Prostate gland (tissue), 2 donors: ENCODE results near the gene RIPPLY2. TPM values are rescaled to one million over a fixed set of nuclear protein-coding genes. Genes with fewer than 3 reads are reported as not detected.

Experiments
- DNase-seq: peaks from one replicate; pipeline ENCODE4 v3.0.0-alpha.2; 2019; ENCODE audit warnings: low spot score
- H3K27ac ChIP-seq, 2 donors: fragments of 200-600 bp; sonication (generic); 2 replicates each; pipeline ENCODE4 v1.5.1; 2017 to 2019
- H3K27me3 ChIP-seq: fragments of 200-600 bp; sonication (generic); replicated peaks from 2 replicates; pipeline ENCODE4 v1.5.1; 2019; ENCODE audit not compliant: insufficient read depth
- H3K36me3 ChIP-seq, 2 donors: fragments of 200-600 bp; sonication (generic); 1 replicate in 1 of 2; 2 replicates in 1 of 2; pipeline versions ENCODE4 v1.5.1 to v1.8.1; 2017 to 2019
- H3K4me1 ChIP-seq: fragments of 200-600 bp; sonication (generic); replicated peaks from 2 replicates; pipeline ENCODE4 v1.5.1; 2019
- H3K4me3 ChIP-seq, 2 donors: fragments of 200-600 bp; sonication (generic); 2 replicates each; pipeline ENCODE4 v1.5.1; 2017 to 2019
- H3K9me3 ChIP-seq: fragments of 200-600 bp; sonication (generic); 2 replicates; pipeline ENCODE4 v1.5.1; 2017
- POLR2A ChIP-seq: fragments of 450-650 bp; IDR thresholded peaks from one replicate; pipeline ENCODE4 v1.6.1; 2016; ENCODE audit warnings: antibody characterized with exemption, mild to moderate bottlenecking
- POLR2AphosphoS5 ChIP-seq: sonication (generic); formaldehyde crosslinking; IDR thresholded peaks from one replicate; pipeline ENCODE4 v1.6.1; 2017; ENCODE audit warnings: antibody characterized with exemption
- WGBS: methylation state at CpG from one replicate; pipeline ENCODE4 v1.1.5; 2018; 5-methylcytosine and 5-hydroxymethylcytosine counted together
- intact Hi-C: fragments of 100-400 bp; cut with DNase I; formaldehyde crosslinking; loops from one replicate; pipeline ENCODE4 v1.14.2; 2022
- total RNA-seq, 2 donors: library from RNA; depleted of rRNA; stranded (reverse); fragments of >200 nt; gene quantifications; one replicate each; pipeline ENCODE4 v1.1.0, GENCODE V29; 2016
- TF ChIP-seq, protein P1 (sequence below), 4 experiments: fragments of 200-600 bp in 2 of 4; fragments of 450-650 bp in 2 of 4; sonication (generic) in 2 of 4; IDR thresholded peaks; 1 replicate in 3 of 4; 2 replicates in 1 of 4; pipeline ENCODE4 v1.5.1; 2016 to 2019; ENCODE audit warnings: antibody characterized with exemption in 4 of 4, mild to moderate bottlenecking in 2 of 4, moderate library complexity in 2 of 4

RIPPLY2 gene
- total RNA-seq, 2 donors from 2014 or later = 0.23 TPM; not detected in 1

DNA sequence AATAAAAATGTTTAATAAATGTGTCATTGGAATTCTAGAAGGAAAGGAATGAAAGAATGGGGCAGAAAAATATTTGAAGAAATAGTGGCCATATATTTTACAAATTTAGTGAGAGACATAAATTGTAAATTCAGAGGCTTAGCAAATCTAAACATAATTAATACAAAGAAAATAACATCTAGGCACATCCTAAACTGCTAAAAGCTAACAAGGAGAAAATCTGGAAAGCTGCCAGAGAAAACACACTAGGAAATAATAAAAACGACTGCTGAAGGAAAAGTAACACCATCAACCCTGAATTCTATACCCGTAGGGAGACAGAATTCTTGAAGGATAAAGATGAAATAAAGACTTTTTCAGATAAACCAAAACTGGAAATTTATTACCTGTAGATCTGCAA, 30.1 kb downstream of the RIPPLY2 start:
- Histone ChIP-seq H3K4me1 (no peaks in the 10 kb centered on the region), H3K36me3 (no peaks in the 10 kb centered on the region), H3K27me3 (no peaks in the 10 kb centered on the region), H3K4me3 (no peak overlapping the region), H3K27ac (no peak overlapping the region), H3K9me3 (no peaks in the 10 kb centered on the region)
- TF ChIP-seq, protein P1, sequence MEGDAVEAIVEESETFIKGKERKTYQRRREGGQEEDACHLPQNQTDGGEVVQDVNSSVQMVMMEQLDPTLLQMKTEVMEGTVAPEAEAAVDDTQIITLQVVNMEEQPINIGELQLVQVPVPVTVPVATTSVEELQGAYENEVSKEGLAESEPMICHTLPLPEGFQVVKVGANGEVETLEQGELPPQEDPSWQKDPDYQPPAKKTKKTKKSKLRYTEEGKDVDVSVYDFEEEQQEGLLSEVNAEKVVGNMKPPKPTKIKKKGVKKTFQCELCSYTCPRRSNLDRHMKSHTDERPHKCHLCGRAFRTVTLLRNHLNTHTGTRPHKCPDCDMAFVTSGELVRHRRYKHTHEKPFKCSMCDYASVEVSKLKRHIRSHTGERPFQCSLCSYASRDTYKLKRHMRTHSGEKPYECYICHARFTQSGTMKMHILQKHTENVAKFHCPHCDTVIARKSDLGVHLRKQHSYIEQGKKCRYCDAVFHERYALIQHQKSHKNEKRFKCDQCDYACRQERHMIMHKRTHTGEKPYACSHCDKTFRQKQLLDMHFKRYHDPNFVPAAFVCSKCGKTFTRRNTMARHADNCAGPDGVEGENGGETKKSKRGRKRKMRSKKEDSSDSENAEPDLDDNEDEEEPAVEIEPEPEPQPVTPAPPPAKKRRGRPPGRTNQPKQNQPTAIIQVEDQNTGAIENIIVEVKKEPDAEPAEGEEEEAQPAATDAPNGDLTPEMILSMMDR (IDR thresholded peaks at IDR 0.05) = no peak
- TF ChIP-seq POLR2A (no peak), POLR2AphosphoS5 (no peak)
- no peak for DNase-seq
- intact Hi-C loops = loop anchor here (5.0 kb wide), 1 partner anchor 339 kb away; no protein-coding TSS in a partner anchor
- 18% methylated on average over 2 of the region's 2 CpGs for WGBS

DNA sequence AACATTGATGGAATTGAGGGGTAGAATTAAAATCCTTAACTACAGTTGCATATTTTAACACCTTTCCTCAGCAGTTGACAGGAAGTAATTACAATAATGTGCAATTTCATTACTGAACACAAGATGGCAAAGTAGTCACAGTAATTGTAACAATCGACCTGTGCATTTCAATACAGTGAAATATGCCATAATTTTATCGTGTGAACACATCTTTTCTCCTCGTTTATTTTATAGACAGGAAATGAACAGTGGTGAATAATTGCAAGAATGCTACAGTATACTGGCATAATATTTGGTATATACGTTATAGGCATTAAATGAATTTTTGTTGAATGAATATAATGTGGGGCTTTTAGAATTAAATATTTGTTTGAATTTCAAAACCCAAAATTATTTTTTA, 31.4 kb downstream of the RIPPLY2 start:
- no peaks in the 10 kb centered on the region for H3K36me3 ChIP-seq
- no peaks in the 10 kb centered on the region for H3K27me3 ChIP-seq
- no peak for DNase-seq
- no peaks in the 10 kb centered on the region for H3K9me3 ChIP-seq
- H3K27ac ChIP-seq = no peak overlapping the region
- H3K4me3 ChIP-seq = no peak overlapping the region
- intact Hi-C loops = loop anchor here (5.0 kb wide), 1 partner anchor 338 kb away; no protein-coding TSS in a partner anchor
- H3K4me1 ChIP-seq = no peaks in the 10 kb centered on the region
- TF ChIP-seq, protein P1 (IDR thresholded peaks at IDR 0.05) = peak in 3 of 4 experiments; percentile 55 to 85 (median 84)
- no peak for TF ChIP-seq POLR2A
- whole genome bisulfite sequencing = under 1% methylated on average over 4 of the region's 4 CpGs

DNA sequence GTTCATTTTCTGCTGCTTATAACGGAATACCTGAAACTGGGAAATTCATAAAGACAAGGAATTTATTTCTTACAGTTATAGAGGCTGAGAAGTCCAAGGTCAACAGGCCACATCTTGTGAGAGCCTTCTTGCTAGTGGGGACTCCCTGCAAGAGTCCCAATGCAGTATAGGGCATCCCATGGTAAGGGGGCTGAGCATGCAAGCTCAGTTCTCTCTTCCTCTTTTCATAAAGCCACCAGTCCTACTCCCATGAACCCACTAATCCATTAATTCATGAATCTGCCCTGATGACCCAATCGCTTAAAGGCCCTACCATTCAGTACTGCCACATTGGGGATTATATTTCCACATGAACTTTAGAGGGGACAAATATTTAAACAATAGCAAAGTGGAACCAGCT, 32.8 kb downstream of the RIPPLY2 start:
- TF ChIP-seq POLR2A = no peak
- TF ChIP-seq, protein P1 (IDR thresholded peaks at IDR 0.05) = no peak
- TF ChIP-seq POLR2AphosphoS5 = no peak

DNA sequence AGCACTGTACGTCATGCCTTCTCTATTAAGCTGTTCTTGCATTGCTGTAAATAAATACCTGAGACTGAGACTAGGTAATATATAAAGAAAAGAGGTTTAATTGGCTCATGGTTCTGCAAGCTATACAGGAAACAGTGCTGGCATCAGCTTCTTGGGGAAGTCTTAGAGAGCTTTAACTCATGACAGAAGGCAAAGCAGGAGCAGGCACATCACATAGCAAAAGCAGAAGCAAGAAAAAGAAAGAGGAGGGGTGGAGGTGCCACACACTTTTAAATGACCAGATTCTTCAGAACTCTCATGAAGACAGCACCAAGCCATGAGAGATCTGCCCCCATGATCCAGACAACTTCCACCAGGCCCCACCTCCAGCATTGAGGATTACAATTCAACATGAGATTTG, 36.5 kb downstream of the RIPPLY2 start:
- intact Hi-C loops = no loop called here
- H3K4me1 ChIP-seq = no peaks in the 10 kb centered on the region
- WGBS = 100% methylated on average over 1 of the region's 1 CpG
- TF ChIP-seq POLR2A = no peak
- no peaks in the 10 kb centered on the region for H3K9me3 ChIP-seq
- H3K27ac ChIP-seq = no peak overlapping the region
- H3K27me3 ChIP-seq = no peaks in the 10 kb centered on the region
- H3K36me3 ChIP-seq = no peaks in the 10 kb centered on the region
- no peak overlapping the region for H3K4me3 ChIP-seq
- no peak for DNase-seq

More for the DNA sequence above, 32.8 kb downstream of the RIPPLY2 start:
- H3K36me3 ChIP-seq = no peaks in the 10 kb centered on the region
- DNase-seq = no peak
- H3K4me1 ChIP-seq = no peaks in the 10 kb centered on the region
- H3K27ac ChIP-seq = no peak overlapping the region
- no peak overlapping the region for H3K4me3 ChIP-seq
- H3K9me3 ChIP-seq = no peaks in the 10 kb centered on the region
- H3K27me3 ChIP-seq = no peaks in the 10 kb centered on the region
- intact Hi-C loops = no loop called here
- WGBS = 98% methylated on average over 2 of the region's 2 CpGs

DNA sequence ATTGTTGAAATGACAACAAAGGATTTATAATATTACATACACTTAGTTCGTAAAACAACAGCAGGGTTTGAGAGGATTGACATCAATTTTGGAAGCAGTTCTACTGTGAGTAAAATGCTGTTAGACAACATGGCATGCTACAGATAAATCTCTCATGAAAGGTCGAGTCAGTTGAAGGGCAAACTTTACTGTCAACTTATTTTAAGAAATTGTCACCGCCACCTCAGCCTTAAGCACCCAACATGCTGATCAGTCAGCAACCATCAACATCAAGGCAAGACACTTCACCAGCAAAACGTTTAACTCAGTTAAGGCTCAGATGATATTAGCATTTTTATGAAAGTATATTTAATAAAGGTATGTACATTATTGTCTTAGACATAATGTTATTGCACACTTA, 37.4 kb downstream of the RIPPLY2 start:
- WGBS = 92% methylated on average over 4 of the region's 4 CpGs

More for the DNA sequence above, 37.4 kb downstream of the RIPPLY2 start:
- no peak overlapping the region for H3K27ac ChIP-seq
- H3K9me3 ChIP-seq = no peaks in the 10 kb centered on the region
- TF ChIP-seq, protein P1 (IDR thresholded peaks at IDR 0.05) = no peak
- no peak for TF ChIP-seq POLR2AphosphoS5
- TF ChIP-seq POLR2A = no peak
- H3K36me3 ChIP-seq = no peaks in the 10 kb centered on the region
- H3K27me3 ChIP-seq = no peaks in the 10 kb centered on the region
- H3K4me3 ChIP-seq = no peak overlapping the region
- intact Hi-C loops = no loop called here
- DNase-seq = no peak
- no peaks in the 10 kb centered on the region for H3K4me1 ChIP-seq
